ENCODE data around the gene YBEY. TPM values are rescaled to one million over a fixed set of nuclear protein-coding genes. Genes with fewer than 3 reads are reported as not detected.

Gene YBEY
- total RNA-seq, 1 donor from 2014 or later = 7.0 TPM

DNA sequence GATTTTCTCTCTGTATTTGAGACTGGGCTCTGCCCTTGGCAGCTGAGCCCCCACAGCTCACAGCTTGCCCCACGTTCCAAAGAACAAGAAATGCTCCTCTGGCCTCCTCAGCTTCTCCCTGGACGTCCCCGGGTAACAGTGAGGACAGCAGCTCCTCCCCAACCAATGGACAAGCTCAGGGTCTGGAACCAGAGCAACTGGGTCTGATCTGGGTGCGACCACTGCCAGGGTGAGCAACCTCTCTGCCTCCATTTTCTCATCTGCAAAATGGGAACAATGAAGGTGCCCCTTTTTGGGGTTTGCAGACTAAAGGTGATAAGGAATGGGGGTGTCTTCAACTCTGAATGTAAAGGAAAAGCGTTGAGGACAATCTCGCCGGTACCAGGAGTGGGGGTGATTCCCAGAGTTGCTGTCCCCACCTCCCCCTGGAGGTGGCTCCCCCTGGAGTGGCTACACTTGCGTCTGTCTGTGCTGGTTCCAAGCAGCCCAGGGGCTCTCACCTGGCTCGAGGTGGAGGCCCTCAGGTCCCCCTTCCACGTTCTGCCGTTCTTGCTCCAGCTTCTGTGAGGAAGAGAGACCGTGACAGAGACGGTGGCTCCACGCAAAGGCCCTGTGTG, 30.7 kb downstream of the YBEY start:
- DNase-seq (ENCODE audit: low spot score) = no peak
- Mint-ChIP-seq H3K36me3 (ENCODE audit: low read depth, unreplicated experiment) (peaks cover 4% of the 10 kb centered on the region), H3K27me3 (ENCODE audit: unreplicated experiment) (no peaks in the 10 kb centered on the region), H3K27ac (ENCODE audit: unreplicated experiment) (no peak overlapping the region), H3K9me3 (ENCODE audit: unreplicated experiment) (no peaks in the 10 kb centered on the region), H3K4me3 (ENCODE audit: unreplicated experiment) (no peak overlapping the region), H3K4me1 (ENCODE audit: unreplicated experiment) (peaks cover 11% of the 10 kb centered on the region)
- TF ChIP-seq, protein P1, sequence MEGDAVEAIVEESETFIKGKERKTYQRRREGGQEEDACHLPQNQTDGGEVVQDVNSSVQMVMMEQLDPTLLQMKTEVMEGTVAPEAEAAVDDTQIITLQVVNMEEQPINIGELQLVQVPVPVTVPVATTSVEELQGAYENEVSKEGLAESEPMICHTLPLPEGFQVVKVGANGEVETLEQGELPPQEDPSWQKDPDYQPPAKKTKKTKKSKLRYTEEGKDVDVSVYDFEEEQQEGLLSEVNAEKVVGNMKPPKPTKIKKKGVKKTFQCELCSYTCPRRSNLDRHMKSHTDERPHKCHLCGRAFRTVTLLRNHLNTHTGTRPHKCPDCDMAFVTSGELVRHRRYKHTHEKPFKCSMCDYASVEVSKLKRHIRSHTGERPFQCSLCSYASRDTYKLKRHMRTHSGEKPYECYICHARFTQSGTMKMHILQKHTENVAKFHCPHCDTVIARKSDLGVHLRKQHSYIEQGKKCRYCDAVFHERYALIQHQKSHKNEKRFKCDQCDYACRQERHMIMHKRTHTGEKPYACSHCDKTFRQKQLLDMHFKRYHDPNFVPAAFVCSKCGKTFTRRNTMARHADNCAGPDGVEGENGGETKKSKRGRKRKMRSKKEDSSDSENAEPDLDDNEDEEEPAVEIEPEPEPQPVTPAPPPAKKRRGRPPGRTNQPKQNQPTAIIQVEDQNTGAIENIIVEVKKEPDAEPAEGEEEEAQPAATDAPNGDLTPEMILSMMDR (IDR thresholded peaks at IDR 0.05; ENCODE audit: unreplicated experiment) = no peak

DNA sequence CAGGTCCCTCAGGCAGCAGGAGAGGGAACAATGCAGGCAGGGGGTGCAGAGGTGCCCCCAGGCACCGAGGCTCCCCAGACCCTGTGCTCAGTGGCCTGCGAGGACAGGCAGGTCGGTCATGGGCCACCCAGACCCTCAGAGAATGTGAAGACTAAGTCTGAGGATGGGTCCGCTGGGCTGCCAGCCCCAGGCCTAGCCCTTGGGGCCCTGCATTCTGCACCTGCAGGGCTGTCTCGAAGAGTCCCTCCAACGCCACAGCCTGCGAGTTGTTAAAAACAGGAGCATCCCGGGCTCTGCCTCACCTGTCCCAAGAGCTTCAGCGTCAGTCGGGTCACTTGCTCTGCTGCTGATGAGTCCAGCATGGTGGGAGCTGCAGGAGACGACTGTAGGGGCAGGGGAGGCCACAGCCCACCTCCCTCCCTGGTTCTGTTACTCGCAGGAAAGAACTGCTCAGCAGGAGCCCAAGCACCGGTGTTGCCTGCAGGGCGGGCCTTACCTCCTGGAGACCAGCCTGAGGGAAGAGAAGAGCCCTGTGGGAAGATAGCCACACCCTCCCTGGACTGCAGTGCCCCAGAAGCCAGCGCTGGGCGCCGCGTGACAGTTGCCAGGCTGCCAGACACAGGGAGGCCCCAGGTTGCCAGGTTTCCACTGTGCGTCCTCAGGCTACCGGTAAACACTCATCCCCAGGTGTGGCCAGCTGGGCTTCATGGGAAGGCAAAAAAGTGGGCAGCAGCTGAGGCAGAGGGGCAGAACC, 31.7 kb downstream of the YBEY start:
- peaks cover under 1% of the 10 kb centered on the region for H3K36me3 Mint-ChIP-seq (ENCODE audit: low read depth, unreplicated experiment)
- H3K27me3 Mint-ChIP-seq (ENCODE audit: unreplicated experiment) = no peaks in the 10 kb centered on the region
- TF ChIP-seq, protein P1 (IDR thresholded peaks at IDR 0.05; ENCODE audit: unreplicated experiment) = no peak
- H3K4me1 Mint-ChIP-seq (ENCODE audit: unreplicated experiment) = peaks cover 20% of the 10 kb centered on the region
- H3K9me3 Mint-ChIP-seq (ENCODE audit: unreplicated experiment) = no peaks in the 10 kb centered on the region
- no peak for DNase-seq (ENCODE audit: low spot score)
- H3K27ac Mint-ChIP-seq (ENCODE audit: unreplicated experiment) = no peak overlapping the region
- no peak overlapping the region for H3K4me3 Mint-ChIP-seq (ENCODE audit: unreplicated experiment)

DNA sequence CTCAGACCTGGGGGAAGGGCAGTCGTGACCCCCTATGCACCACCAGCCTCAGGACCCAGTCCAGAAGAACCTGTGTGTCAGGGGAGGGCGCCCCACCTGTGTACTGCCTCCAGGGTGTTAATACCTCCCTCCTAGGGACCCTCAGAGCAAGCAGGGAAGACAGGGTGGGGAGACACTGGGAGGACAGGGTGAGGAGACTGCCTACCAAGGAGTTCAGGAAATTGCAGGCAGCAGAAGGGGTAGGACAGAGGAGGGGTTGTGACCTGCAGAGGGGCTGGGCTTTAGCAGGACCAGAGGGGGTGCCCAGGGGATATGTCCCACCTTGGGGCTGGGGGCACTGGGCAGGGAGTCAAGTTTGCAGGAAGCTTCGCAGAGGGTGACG, 32.3 kb downstream of the YBEY start:
- Mint-ChIP-seq H3K4me3 (ENCODE audit: unreplicated experiment) (no peak overlapping the region), H3K36me3 (ENCODE audit: low read depth, unreplicated experiment) (no peaks in the 10 kb centered on the region), H3K4me1 (ENCODE audit: unreplicated experiment) (peaks cover 23% of the 10 kb centered on the region), H3K27ac (ENCODE audit: unreplicated experiment) (no peak overlapping the region), H3K9me3 (ENCODE audit: unreplicated experiment) (no peaks in the 10 kb centered on the region), H3K27me3 (ENCODE audit: unreplicated experiment) (no peaks in the 10 kb centered on the region)
- TF ChIP-seq, protein P1 (IDR thresholded peaks at IDR 0.05; ENCODE audit: unreplicated experiment) = no peak
- DNase-seq (ENCODE audit: low spot score) = no peak

DNA sequence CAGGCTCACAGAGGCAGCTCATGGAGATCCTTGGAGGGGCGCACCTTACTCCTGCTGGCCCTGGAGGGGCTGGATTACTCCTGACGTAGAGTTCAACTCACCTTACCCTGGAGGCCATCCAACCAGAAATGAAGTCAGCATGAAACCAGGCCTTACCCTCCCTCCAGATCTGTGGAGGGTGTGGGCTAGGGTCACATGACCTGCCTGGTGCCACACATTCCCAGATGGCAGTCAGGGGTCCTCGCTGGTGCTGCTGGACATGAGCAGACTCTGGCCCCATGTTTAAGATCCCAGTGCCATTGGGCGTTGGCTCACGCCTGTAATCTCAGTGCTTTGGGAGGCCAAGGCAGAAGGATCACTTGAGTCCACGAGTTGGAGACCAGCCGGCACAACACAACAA, 33.0 kb downstream of the YBEY start:
- Mint-ChIP-seq H3K36me3 (ENCODE audit: low read depth, unreplicated experiment) (no peaks in the 10 kb centered on the region), H3K27me3 (ENCODE audit: unreplicated experiment) (no peaks in the 10 kb centered on the region), H3K4me3 (ENCODE audit: unreplicated experiment) (no peak overlapping the region), H3K9me3 (ENCODE audit: unreplicated experiment) (no peaks in the 10 kb centered on the region), H3K4me1 (ENCODE audit: unreplicated experiment) (peaks cover 23% of the 10 kb centered on the region), H3K27ac (ENCODE audit: unreplicated experiment) (no peak overlapping the region)
- TF ChIP-seq, protein P1 (IDR thresholded peaks at IDR 0.05; ENCODE audit: unreplicated experiment) = no peak
- no peak for DNase-seq (ENCODE audit: low spot score)

DNA sequence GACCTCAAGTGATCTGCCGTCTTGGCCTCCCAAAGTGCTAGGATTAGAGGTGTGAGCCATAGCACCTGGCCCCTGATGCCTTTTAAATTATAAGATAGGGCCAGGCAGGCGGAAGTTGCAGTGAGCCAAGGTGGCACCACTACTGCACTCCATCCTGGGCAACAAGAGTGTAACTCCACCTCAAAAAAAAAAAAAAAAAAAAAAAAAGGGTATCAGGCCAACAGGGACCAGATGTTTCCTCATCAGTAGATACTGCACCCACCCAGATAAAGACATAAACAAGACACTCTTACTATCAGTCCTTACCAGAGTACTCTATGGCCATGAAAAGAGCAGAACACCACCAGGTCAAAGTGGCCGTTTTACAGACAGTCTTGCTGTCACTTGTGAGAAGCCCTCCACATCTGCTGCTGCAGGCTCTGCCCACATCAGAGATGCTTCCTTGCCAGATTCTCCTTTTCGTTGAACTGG, 34.2 kb downstream of the YBEY start:
- TF ChIP-seq, protein P1 (IDR thresholded peaks at IDR 0.05; ENCODE audit: unreplicated experiment) = no peak
- Mint-ChIP-seq H3K27me3 (ENCODE audit: unreplicated experiment) (no peaks in the 10 kb centered on the region), H3K9me3 (ENCODE audit: unreplicated experiment) (no peaks in the 10 kb centered on the region), H3K4me3 (ENCODE audit: unreplicated experiment) (no peak overlapping the region), H3K27ac (ENCODE audit: unreplicated experiment) (no peak overlapping the region), H3K36me3 (ENCODE audit: low read depth, unreplicated experiment) (no peaks in the 10 kb centered on the region), H3K4me1 (ENCODE audit: unreplicated experiment) (peaks cover 24% of the 10 kb centered on the region)
- DNase-seq (ENCODE audit: low spot score) = no peak
